IPS DF 19.7 (cell line): ENCODE data around the gene ROBO2.

Source experiments
- DNase-seq: peaks from one replicate; pipeline ENCODE4 v3.0.0-alpha.2; 2013; ENCODE audit warnings: low read depth, low spot score

Gene ROBO2

DNA sequence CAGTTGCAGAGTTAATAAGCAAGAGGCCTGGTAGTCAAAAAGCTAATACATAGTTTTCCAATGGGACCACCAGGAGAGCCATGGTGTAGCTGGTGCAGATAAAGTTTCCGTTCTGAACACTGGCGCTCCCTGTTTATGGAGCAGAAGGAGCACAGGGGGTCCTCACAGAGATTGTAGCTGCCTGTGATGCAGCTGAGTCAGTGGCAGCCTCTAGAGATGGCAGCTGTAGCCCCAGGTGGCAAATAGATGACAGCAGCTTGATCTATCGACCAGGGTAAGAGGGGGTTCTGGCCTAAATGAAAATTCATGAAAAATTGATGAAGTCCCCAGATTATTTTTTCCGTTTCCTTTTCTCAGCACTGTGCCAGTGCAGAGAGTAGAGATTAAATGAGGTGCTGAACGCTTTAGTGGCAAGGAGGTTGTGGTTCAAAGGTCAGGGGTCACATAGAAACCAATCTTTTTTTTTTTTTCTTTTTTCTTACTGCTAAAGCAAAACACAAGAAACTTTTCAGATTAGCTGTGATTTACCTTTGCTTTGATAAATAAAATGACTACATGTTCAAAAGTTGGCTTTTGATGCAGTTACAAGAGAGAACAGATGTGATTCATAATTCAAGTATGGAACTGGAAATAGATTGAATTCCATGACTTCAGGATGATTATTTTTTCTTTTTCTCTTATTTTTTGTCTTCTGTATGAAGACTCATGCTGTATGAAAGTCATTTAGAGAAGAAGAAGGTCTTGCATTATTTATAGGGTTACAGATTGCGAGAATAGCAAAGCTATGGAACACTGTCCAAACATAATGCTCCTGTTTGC is 63.3 kb downstream of the ROBO2 start:
- no peak for DNase-seq

DNA sequence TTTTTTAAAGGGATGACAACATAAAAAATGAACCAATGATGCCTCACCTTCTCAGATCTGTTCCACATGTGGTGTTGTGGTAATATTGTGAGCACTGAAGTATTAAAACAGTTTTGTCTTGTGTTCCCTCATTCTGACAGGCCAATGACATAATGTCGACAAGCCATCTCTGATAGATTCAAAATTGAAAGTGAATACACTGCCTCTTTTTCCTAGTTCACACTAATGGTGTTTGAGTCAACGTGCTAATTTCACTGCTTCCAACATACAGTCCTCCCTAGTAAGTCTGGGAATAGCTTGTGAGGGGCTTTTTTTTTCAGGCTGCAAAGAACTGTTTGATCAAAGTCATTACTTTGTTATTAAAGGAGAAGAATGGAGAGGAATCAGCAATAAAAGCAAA is 82.8 kb downstream of the ROBO2 start:
- DNase-seq: no peak

DNA sequence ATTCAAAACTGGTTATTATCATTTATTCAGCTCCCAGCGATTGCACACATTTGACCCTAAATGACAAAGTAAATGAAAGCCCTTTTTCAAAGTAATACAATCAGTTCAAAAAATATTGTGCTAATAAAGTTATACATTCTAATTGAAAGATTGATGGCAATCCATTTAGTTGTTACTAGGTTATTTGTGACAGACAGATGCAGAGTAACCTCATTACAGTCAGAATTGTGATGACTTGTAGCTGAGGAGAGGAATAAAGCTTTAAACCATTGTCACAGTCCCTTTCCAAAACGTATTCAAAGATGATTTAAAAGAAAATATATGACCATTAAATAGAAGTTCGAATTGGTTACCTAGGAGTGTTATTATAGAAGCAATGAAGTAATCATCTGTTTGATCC is 86.1 kb downstream of the ROBO2 start:
- no peak for DNase-seq

- no peak for DNase-seq
Measured at GRCh38 chr3:77134769-77135168, 94.9 kb downstream of the ROBO2 start.

DNA sequence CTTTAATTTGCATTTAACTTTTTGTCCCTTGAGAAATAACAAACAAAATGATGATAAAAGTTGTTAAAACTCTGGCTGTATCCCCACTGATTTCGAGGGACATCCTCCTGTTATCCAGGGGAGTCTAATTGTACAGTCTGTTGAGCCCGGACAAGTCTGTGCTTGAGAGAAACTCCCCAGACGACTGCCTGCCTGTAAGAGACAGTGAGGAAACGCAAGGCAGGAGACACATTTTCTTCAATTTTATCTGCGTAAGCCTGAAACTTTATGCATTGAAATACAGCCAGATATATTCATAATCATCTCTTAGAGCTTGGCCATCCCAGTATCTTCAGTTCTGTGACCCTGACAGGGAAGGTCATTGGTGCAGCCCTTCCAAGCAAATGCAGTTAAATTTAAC is 97.7 kb downstream of the ROBO2 start:
- DNase-seq: no peak

GRCh38 chr3:77139624-77140023 is 99.7 kb downstream of the ROBO2 start:
- no peak for DNase-seq

- no peak for DNase-seq
Measured at GRCh38 chr3:77141423-77141822, 101.5 kb downstream of the ROBO2 start.

DNA sequence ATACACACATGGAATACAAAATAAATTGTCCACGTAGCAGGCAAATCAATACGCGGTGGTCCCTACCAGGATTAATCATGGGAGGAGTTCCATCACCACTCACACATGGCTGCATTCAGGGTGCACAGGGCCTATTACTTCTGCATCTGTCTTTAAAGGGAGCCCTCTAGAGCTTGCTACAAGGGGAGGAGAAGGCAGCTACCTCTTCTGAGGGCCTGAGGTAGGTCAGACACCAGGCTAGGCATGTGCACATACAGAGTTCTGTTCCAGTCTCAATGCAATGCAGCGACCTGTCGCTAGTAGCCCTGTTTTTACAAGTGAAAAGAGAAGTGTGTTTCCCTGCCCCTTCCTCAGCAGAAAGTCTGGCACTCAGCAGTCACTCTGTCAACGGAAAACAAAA is 102.7 kb downstream of the ROBO2 start:
- DNase-seq: no peak

- DNase-seq: no peak
Measured at GRCh38 chr3:77146004-77146403, 106.1 kb downstream of the ROBO2 start.

DNA sequence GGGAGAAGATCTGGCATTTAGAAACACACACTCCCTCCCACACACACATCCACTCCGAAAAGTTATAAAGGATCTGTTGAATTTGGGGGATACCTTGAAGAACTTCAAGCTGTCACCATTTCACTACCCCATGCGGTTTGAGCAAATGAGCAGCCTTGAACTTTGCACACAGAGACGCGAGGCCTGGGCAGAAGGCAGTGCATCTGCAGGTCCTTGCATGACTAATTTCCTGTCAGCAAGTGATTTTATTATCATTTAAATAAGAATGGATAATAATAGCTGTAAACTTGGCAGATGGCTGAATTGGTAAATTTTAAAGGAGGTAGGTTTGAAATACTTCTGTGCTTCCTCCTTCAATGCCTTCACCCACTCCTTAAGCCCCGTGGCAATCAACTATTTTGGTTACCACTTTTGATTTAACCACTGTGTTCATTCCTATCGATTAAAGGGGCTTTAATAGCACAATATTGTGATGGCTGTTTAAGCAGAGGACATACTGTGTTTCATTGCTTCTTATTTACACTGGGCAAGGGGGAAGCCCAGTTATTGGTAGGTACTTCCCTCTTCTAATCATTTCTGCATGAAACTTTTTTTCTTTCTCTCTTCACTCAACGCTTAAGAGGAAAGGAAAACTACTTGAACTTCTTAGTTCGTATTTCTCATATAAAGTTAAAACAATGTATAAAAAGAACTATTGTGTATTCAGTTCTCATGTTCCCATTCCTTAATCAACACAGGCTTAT is 108.1 kb downstream of the ROBO2 start:
- peak; percentile 52 for DNase-seq

DNA sequence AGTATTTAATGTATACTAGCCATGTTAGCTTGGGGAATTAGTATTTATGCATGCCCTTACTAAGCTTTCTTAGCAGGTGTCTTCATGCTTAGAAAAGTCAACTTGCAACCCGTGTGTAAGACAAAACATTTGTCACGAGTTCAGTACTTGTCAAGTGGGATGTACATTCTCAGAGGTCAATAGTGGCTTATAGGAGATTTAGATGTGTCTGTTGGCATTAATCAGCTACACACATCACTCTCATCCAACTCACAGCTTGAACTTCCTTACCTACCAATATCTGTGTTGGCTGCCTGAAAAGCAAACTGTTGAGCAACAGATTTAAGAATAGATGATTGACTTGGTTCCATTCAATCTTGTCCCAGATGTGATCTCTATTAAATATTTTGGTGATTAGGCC is 109.5 kb downstream of the ROBO2 start:
- no peak for DNase-seq

GRCh38 chr3:77150028-77150427 is 110.1 kb downstream of the ROBO2 start:
- no peak for DNase-seq

DNA sequence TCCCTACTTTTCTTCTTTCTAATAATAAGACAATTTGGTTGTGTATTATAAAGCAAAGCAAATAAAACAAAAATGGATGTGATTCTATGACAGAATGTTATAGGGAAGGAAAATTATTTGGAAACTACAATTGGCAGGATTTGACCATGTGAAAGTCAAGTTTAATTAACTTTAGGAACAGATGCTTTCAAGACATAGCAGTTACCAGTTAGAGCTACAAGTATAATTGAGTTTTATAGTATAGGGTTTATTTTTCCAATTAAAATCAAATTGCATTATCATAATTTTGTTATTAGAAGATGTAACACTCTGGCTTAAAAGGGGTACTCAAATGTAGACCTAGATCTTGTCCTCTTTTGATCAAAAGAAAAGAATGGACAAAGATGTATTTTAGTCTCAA is 110.9 kb downstream of the ROBO2 start:
- DNase-seq: no peak

- no peak for DNase-seq
Measured at GRCh38 chr3:77158730-77159581, 119.1 kb downstream of the ROBO2 start.

GRCh38 chr3:77160931-77161497 is 121.1 kb downstream of the ROBO2 start:
- no peak for DNase-seq

- DNase-seq: no peak
Measured at GRCh38 chr3:77169823-77170222, 129.9 kb downstream of the ROBO2 start.

DNA sequence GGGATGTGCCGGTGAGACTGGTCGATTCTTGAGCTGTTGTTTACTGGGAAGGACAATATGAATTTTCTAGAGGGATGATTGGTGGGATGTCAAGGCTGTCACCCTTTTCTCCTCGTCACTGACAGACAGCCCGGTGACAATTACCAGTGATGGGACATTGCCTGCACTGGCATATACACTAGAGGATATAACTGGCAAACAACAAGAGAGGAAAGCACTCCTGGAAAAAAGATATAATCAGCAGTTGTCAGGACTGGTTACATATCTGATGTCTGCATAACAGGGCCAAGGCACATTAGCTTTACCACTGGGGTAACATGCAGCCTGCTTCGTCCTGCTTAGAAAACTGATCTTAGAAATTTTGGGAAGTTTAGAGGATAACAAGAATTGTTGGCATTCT is 131.1 kb downstream of the ROBO2 start:
- DNase-seq: no peak

DNA sequence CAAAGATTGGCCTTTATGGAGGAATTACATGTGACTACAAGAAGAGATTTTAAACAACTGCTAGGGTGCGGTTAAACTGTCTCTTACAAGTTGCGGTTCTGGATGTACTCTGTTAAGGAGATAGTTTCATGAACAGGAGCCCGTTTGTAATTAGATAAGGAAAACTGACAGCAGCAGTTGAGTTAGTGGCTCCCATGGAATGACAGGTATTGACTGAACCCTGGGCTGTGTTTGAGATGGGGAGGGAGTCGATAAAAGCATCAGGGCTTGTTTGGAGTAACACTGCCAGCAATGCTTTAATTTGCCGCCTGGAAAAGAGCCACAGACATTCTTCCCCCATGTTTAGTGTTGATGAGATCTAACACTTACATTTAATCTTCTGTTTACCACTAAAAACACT is 139.9 kb downstream of the ROBO2 start:
- no peak for DNase-seq

- no peak for DNase-seq
Measured at GRCh38 chr3:77182341-77182740, 142.4 kb downstream of the ROBO2 start.

- no peak for DNase-seq
Measured at GRCh38 chr3:77186319-77186718, 146.4 kb downstream of the ROBO2 start.

GRCh38 chr3:77186728-77187127 is 146.8 kb downstream of the ROBO2 start:
- no peak for DNase-seq

DNA sequence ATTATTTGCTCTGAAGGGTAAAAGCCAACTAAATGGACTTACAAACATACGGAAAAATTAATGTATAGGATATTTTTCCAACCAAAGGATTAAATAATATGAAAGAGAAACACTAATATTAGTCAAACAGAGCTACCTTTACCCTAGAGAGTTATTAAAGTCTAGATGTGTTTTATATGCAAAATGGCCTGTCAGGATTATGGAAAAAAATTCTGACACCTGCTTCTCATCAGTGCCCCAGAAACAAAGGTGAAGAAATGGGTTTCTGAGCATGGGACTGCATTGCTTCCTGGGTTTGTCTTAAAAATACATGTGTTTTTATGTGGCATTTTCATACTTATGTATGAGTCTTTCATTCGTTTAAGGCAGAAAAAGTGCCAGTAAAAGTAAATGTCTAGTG is 148.3 kb downstream of the ROBO2 start:
- DNase-seq: no peak
